GM19023 (cell line): Measurements from ENCODE around the gene PXN.

Experiments used
- ATAC-seq: cut with Tn5 transposase; IDR thresholded peaks from one replicate; pipeline ENCODE4 v1.9.1; 2021; ENCODE audit warnings: mild to moderate bottlenecking, moderate library complexity; ENCODE audit not compliant: unreplicated experiment

PXN gene

DNA sequence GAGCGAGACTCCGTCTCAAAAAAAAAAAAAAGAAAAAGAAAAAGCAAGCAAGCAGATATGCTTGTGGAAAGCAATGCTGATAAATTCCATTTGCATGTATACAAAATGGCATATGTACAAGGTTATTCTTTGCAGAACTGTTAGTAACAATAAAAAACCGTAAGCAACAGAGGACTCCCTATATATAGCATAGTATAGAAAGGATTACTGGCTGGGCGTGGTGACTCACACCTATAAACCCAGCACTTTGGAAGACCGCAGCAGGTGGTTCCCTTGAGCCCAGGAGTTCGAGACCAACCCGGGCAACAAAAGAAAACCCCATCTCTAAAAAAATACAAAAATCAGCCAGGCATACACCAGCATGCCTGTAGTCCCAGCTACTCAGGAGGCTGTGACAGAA lies 84.6 kb downstream of the PXN start:
- no peak for ATAC-seq

DNA sequence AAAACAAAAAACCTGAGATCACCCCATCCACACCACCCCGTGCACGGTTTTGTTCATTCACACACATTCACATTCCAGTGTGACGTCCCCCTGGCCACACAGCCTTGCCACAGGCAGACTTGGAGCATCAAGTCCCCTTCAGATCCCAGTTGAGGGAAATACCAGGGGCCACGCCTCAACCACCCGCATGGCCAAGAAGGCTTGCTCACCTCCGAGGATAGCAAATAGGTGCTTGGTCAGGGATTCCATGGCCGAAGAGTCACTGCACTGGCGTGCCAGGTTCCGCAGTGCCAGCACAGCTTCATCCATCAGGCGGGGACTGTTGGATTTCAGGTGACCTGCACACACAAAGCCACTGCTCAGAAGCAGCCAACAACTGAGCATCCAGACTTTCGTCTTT lies 90.0 kb downstream of the PXN start:
- ATAC-seq: no peak

DNA sequence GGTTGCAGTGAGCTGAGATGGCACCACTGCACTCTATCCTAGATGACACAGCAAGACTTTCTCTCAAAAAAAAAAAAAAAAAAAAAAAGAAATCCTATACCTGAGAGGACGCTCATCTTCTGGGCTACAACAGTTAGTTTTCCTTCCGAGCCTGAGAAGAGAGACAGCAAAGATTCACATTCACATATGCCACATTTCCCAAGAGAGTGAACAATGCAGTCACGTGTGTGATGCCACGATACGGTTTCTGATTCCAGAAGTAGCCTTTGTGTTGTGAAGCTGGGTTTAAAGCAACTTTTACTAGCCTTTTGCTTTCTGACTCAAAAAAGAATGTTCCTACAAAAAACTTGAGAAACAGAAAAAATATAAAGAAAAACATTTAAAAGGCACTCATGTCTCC lies 90.5 kb downstream of the PXN start:
- ATAC-seq: no peak

DNA sequence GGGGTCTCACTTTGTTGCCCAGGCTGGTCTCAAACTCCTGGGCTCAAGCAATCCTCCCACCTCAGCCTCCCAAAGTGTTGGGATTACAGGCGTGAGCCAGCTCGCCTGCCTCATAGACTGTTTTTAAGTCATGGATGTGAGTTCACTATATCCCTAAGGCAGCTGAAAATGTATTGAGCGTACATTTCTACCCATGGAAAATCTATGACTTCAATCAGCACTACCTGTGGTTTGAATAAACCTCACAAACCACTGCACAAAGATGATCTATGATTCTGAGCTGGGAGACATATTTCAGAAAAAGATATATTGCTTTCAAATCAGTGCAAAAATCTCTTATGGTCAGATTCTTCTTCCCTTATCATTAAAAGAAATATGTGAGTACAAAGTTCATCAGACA lies 93.5 kb downstream of the PXN start:
- no peak for ATAC-seq

DNA sequence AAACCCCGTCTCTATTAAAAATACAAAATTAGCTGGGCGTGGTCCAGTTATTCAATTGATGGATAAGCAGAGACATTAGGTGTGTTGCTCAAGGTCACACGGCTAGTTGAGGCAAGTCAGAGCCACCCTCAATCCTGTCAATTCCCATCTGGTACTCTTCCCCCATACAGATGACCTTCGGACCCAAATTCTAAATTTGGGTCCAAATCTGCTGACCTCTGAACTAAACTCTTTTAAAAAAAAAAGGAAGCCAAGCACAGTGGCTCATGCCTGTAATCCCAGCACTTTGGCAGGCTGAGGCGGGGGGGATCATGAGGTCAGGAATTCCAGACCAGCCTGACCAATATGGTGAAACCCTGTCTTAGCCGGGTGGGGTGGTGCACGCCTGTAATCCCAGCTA lies 94.9 kb downstream of the PXN start:
- no peak for ATAC-seq

DNA sequence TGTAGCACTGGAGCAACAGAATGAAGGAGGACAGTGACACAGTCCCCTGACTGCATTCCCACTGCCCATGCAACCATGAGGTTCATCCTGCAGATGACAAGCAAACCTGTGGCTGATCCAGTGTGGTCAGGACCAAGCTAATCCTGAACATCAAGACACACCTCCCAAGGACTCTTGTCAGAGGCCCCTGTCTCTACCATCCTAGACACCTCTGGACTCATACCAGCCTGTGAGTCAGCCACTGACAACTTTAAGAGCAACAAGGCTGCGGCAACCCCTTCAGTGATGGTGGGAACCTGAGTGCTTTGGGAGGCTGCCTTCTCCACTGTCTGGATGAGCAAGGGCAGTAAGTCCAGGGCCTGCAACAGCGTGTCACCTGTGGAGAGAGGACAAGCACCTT lies 95.6 kb downstream of the PXN start:
- no peak for ATAC-seq

DNA sequence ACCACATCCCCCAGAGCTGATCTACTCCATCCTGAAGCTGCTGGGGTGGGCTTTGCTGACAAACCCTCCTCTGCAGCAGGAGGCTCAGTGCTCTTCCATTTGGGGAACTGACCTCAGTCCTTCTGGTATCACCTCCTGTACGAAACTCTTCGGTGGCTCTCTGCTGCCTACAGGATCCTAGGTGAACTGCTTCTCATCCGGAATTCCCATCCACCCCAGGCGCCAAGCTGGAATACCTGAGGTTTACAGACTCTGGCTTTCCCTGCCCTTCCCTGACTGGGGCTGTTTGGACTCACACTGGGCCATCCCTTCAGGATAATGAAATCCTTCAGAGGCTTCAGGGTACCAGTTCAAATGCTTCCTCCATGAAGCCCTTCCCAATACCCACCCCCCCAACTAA lies 97.2 kb downstream of the PXN start:
- ATAC-seq: no peak

DNA sequence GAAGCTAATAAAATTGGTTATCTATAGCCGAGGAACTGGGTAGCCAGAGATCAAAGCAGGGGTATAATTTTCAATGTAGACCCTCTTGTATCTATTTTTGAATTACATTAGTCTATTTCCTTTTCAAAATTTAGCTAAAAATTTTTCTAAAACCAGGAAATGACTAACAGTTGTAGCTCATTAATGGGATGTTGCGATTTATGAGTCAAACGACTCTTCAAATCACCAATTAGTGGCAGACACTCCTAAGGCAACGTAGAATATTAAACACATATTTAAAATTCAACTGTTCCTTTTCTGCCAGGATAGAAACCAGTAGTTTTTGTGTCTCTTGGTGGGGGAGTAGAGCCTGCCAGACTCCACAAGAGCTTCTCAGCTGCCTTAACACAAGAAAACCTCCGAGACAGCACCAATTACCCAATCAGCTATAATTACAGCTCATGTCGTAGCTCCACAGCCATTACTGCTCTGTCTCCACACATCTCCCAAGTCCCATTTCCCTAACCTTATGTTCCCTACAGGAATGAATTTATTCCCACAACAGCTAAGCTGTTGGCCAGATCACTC lies 97.9 kb downstream of the PXN start:
- no peak for ATAC-seq

DNA sequence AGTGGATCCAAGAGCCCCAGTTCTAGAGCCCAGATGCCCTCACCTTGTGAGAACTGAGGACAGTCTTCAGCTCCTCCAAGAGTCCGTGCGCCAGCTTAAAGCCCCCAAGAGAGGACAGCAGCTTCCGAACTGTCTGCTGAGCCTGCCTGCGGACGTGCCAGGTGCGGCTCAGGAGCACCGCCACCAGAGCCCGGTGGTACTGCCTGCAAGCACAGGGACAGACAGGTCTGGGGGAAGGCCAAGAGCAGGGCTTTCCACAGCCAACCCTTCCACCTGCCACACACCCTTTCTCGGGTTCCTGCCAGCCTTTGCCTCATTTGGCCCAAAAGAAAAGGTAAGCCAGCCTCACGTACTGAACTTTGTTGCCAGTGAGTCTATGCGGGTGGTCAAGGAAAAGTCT lies 101.2 kb downstream of the PXN start:
- no peak for ATAC-seq

DNA sequence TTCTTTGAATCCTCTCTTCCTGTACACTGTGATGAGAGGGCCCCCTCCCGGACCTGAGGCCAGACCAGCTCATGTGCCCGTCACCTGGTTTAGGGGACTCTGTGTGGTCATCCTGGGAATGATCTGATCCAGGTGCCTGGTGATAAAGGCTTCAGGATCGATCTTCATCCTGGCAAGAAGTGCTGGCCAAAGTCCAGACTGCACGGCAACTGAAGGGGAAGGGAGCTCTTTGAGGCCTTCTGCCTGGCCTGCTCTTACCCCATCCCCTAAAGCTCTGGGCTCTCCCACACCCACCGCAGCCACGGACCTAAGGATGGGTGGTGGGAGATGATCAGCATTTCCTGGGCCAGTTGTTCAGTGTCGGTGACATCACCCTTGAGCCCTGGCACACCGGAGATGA lies 102.8 kb downstream of the PXN start:
- ATAC-seq: no peak

DNA sequence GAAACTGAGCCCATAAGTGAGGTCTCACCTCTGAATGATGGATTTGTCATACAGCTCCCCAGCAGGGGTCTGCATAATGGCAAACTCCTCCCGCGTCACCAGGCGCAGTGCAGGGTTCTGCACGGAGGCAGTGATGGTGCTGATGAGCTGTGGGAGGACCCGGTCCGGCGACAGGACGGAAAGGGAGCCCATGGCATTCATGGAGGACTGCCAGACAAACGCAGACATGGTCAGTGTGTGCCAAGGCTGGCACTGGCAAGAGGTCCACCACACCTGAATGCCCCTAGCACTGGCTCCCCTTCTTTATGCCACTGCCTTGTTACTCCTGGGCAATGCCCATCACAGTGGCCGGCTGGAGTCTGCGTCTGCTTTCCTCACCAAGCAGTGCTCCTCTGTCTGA lies 103.7 kb downstream of the PXN start:
- ATAC-seq: no peak
